GM21619 (cell line): ENCODE measurements around the gene TRIM8.

Source experiments
- ATAC-seq: cut with Tn5 transposase; IDR thresholded peaks from one replicate; pipeline ENCODE4 v1.9.1; 2021; ENCODE audit not compliant: unreplicated experiment

TRIM8 gene

DNA sequence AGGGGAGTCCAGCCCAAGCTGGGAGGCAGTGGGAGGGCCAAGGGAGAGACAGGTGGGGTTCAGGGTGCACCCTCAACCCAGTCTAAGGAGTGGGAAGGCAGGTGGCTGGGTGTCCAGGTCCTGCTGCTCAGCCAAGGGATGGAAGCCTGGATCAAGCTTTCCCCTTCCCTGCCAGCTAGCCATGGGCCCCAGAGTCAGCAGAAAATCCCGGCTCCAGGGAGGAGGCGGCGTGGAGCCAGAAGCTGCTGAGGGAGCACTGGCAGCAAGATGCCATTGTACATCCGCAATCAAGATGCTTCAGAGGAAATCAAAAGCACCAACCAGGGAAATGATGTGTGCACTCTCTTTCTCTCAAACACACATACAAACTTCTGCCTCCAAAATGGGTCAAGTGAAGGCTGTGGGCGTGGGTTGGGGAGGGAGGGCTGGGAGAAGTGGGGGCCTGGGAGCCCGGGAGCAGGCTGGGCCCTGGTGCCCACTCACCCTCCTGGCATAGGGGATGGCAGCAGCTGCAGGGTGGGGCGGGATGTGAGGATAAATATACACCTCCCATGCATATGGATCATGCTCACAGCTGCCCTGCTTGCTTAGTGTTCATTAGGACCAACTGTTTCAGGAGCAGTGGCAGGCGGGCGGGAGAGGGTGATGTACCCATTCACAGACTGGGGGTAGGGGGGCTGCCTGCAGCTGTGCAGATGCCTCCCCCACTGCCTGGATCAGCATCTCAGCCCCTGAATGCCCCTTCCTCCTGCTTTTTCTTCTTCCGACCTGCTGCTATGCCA, 24.2 kb downstream of the TRIM8 start:
- no peak for ATAC-seq

DNA sequence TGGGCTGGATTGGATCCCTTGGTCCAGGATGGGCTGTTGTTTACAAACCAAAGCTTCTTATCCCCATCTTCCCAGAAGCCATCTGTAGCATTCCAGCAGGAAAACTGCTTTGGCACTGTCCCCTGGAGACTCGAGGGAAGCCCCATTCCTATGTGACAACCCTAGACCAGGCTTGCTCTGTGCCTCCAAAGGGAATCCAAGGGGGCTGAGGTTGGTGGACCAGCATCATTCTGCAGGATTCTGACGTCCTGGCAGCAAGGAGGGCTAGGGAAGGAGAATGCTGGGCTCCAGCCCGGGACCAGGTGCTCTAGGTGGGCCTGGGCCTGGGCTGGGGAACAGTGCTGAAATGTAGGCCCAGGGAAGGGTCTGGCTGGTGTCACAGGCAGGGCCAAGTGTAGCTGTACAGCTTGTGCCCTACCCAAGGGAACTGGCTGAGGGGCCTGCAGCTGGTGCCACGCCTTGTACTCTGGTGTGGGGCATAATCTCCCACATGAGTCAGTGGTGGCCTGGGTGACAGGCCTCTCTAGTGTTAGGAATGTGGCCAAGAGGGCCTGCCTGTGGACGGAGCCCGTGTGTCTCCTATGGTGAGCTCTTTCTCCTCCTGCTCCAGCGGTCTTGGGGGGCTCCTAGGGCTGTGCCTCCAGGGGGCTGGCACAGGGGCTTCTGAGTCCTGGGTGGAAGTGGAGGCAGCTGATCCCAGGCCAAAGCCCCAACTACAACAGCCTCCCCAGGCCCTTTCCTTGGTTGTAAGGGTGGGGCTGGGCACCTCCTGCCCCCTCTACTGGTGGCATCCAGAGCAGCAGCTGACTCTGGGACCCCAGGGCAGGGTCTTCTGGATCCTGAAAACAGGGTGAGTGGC, 25.2 kb downstream of the TRIM8 start:
- no peak for ATAC-seq

DNA sequence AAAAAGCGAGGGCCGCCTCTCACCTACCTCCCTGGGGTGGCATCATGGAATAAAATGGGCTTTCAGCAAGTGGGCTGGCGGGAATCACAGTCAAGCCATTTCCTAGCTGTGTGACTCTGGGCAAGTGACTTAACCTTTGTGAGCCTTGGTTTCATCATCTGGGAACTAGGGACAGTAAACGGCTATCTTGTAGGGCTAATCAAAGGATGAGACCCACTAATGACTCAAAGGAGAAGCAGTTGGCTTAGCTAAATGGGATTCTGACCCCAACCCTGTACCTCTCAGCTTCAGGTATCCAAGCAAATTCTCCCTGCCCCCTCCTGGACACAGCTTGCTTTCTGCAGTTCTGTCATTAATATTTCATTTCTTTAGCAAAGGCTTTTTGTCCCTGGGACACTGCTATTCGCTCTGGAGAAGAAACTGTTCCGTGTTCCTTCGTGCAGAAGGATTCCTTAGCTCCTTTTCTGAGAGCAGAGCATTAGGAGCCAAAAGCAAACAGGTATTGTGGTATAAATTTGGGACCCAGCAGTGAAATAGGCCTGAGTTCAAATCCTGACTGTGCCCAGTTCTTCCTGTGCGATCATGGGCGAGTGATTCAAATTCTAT, 25.9 kb downstream of the TRIM8 start:
- ATAC-seq, result no peak

DNA sequence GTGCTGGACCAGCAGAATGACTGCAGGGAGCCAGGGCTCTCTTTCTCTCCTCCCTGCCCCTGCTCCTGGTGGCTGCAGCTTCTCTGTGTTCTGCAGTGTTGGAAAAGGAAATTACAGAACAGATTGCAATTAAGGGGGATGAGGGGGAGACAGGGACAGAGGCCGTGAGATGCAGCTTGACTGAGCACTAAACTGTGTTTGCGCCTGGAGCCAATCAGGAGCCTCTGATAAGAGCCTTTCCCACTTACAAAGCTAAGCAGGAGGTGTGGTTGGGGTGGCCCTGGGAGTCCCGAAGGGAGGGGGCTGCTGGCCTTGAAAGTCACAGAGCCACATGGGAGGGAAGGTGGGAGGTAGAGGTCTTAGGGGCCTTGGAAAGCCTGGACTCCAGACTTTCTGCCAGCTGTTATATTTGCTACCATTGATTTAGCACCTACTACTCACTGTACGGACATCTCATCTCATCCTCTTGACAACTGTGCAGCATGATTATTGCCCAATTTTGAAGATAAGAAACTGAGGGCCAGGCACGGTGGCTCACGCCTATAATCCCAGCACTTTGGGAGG, 26.7 kb downstream of the TRIM8 start:
- no peak for ATAC-seq

DNA sequence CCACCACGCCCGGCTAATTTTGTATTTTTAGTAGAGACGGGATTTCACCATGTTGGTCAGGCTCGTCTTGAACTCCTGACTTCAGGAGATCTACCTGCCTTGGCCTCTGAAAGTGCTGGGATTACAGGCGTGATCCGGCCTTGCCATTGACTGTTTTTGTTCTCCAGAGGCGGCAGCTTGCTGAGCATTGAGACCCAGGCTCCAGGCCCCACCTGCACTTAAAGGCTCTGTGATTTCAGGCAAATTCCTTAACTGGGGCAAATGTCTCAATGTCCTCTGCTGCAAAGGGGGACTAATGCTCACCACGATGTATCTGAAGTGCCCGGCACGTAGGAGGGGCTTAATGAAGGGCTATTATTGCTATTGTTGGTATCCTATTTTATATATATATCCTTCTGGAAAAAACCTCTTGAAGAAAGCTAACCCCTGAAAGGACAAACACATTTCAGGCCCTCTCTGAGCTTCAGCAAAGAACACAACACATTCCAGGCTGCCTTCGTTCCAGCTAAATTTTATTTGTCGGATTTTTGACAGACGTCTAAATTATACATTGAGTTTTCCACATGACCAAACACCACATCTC, 29.0 kb downstream of the TRIM8 start:
- no peak for ATAC-seq

DNA sequence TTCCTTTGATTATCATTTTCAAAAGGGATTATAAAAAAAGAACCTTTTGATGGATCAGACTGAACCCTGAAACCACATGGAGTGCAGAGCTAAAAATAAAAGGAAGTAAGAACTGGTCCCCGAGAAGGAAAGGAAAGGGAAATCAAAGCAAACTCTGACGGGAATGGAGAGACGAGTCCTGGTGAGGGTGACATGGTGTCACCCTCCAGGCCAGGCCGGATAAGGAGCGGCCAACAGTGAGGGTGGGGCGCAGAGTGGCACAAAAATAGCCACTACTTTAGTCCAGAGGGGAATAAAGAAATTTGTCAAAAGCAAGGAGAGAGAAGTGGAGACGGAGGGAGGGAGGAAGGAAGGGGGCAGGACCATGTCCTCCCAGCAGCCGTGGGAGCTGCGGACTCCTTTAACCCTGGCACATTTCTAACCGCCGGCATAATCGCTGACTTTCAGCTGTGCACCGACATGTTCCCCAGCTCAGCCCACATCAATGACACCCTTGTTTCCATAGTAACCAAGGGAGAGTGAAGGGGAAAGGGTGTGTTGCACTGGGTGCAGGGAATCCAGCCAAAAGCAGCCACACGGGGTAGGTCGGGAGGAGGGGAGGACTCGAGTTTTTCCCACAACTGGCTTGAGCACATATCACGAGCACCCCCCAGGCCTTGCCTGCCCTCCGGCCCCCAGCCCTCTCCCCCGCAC, 29.7 kb downstream of the TRIM8 start:
- ATAC-seq, result no peak

DNA sequence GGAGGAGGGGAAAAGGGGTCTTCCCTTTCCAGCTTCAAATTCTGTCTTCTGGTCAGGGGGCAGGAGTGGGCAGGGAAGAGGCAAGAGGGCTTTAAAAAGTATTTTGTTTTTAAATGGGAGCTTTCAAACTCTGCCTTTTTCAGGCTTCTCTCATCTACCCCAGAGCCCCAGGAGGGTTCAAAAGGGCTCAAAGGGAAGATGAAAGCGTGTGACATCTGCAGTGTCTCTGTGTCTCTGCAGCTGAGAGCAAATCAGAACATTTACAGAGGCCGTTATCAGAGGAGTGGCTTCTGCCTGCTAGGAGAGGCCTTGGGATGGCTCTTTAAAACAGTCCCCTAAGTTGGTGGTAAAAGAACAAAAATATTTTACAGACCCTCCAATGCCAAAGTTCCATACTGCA, 30.3 kb downstream of the TRIM8 start:
- ATAC-seq, result no peak

DNA sequence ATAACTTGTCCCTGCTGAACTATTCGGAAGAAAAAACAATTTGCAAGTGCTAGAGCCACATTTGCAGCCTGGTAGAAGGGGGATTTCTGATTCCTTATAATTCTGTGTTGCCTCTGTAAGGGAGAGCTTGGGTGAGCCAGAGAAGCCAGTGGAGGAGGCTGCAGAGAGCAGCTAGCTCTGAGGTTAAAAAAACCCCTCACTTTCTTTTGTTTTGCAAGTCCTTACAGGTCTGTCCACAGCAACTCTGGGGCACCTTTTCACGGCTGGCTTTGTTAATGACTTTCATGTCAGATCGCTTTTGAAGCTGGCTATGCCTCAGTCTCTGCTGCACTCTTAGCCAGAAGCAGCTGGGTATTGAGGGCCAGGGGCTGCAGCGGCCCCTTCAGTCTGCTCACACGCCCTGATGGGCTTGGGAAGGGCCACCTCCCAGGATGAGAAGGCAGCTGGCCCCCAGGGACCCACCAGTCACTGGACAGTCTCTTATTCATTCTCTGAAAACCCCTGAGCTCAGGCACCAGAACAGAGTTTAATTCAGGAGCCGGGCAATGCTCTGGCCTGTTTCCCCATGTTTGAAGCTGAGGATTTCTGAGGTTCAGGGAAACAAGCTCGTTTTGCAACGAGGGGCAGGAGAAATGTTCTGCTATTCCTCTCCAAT, 30.9 kb downstream of the TRIM8 start:
- no peak for ATAC-seq

DNA sequence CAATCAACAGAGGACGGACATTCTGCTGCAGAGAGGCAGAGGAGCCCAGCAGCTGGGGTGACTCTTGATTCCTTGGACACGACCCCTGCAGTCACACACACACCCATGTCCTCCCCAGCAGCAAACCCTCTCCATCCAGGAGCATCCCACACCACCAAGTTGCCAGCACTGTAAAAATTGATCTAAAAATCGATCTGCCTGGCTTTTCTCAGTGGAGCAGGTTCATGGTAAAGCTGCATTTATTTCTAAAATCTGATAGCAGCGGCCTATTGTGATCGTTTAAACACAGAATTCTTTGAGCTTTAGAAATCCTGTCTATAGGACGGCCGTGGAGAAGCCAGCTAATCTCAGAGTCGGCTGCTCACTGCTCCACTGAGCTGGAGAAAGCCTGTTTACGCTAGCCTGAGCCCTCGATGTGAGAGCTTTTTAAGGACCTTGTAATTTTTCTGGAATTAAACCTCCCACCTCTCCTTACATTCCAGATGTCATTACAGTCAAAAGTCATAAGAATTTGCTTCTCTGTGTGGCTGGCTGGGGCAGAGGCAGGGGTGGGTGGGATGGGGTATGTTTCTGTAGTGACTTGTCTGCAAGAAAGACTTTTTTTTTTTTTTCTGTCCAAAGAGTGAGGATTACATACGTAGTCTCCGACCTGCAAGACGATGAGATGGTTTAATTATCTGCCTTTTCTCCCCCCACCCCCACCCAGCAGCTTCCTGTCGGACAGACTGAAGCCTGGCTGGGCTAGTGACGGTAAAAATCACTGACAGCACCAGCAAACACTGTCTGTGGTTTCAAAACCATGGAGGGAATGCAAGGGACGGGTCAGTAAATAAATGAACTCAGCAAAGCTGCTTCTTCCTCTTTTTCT, 31.6 kb downstream of the TRIM8 start:
- ATAC-seq, result no peak

DNA sequence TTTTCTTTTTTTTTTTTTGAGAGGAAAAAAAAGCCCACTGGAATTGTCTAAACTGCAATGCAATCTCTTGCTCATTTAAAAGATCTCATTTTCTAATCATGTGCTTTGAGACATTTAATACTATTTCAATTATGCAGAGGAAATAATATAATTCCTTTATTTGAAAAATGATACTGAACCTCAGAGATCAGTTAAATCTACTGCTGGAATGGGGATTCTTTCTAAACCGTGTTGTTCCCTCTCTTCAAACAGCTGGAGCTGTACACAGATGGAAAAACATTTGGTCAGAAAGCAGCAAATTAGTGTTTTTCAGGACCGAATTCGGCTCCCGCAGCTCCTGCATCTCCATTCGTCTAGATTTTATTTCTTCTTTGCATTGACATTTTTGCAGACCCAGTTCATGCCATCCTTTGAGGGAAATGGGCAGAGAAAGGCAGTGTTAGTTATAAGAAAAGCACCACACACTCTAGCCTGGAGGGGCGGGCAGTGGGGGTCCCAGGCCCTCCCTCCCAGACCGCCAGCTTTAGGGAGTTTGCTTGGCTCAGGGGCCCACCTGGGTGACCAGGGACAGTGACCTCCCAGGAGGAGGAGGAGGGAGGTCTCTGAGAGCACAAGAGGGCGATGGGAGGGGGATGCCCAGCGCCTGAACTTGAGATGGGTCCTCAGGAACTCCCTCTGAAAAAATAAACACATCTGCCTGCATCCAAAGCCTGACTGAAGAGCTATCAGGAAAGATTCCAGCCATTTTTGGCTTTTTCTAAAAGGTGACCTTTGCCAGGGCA, 32.4 kb downstream of the TRIM8 start:
- no peak for ATAC-seq

DNA sequence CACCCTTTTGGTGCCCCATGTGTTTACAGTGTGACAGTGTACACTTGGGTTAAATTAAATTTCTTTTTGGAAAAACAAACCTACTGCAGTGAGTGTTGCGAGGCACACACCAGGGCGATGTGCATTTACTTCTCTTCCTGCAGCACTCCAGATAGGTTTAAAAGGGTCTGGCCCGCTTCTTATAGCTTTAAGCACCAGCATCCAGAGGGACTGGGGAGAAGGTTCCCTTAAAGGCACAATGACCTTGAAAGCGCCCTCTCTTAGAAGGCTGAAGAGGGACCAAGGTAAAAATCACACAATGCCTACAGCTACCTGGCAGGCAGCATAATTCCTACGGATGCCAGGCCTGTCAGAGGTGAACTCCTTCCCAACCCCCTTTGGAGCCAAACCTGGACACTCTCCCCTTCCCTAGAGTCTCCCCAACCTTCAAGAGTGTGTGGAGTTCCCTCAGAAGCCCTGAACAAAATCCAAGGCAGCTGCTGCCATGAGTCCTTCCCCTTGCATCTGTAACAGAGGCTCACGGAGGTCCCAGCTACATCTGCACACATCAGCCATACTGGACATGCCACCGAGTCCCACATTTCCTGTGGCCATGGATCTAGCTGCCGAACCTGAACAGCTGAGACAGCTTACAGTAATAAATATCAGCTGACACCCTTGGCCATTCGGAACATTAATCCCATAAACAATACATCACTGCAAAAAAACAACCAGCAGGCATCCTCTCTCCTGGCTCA, 33.2 kb downstream of the TRIM8 start:
- ATAC-seq, result no peak

DNA sequence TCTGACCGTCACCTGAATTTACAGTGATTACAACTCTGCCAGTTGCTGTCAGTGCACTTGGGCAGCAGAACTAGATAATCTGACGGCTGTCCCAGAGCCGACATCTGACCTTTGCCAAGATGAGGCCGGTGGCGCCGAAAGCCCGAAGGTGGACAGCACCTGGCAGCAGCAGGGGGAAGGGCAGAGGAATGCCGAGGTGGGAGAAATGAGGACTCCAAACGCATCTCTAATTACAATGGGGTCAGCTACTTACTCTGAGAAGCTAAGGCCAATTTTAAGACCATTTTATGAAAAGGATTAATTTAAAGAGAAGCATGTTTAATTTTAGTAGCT, 33.8 kb downstream of the TRIM8 start:
- no peak for ATAC-seq

DNA sequence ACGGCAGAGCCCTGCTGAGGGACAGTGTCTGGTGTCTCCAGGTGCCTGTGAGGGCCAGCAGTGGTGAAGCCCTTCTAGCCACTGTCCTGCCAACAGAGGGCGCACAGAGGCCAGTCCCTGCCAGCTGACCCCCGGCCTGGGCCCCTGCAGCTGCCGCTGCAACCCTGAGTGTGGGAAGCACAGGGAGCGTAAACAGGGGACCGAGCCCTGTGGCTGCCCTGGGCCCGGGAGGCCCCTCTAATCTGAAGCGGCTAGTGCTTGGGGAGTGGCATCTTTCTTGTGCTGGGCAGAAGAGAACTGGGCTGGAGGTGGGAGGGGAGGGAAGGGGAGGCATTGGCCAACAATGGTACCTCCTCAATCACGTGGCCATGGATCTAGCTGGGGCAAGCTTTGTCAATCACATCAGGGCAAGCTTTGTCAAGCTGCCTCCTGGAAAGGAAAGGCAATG, 34.6 kb downstream of the TRIM8 start:
- no peak for ATAC-seq

DNA sequence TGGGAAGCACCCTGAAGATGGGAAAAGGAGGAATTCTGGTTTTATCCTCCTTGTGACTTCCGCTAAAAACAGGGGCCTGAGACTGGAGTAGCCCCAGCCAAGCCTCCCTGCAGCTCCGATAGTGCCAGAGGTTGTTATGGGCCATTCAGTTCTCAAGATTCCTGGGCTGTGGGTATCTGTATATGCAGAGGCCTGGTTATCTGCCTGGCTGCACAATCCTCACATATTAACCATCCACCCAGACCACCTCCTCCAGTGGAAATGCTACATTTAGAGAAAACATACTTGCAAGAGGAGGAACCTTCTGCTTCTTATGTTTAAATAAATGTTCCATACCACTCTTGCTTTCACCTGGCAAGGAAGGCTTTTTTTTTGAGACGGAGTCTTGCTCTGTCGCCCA, 35.3 kb downstream of the TRIM8 start:
- ATAC-seq, result no peak

DNA sequence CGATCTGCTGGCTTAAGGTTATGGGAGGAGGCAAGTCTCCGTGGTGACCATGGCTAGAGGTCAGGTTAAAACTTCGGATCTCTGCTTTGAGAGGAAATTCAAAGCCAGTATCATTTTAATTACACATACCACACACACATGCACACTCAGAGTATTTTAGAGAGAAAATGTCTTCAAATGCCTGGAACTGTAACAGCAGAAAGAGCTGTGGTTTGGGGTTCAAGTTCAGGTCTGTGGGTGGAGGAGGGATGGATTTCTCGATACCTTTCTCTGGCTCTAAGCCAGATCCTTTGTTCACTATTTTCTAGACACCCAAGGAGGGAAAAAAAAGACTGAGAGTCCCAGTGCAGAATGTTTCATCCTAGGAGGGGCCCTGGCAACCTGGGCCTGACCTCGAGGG, 37.4 kb downstream of the TRIM8 start:
- ATAC-seq, result no peak

DNA sequence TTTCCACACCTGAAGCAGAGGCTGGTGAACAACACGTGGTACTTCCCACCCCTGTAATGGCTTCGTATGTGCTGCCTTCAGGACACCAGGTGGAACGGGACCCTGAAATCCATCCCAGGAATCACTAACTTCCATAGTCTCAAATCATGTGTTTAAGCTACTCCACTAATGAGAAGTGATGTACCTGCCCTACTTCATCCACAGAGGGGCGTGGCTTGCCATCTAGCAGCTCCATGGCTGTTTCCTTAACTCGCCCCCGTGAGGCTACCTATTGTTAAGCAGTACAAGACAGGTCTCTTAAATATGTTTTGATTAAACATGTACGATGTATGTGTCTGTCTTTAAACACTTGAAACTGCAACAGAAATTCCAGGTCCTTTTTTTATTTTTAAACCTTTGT, 38.1 kb downstream of the TRIM8 start:
- ATAC-seq, result no peak

DNA sequence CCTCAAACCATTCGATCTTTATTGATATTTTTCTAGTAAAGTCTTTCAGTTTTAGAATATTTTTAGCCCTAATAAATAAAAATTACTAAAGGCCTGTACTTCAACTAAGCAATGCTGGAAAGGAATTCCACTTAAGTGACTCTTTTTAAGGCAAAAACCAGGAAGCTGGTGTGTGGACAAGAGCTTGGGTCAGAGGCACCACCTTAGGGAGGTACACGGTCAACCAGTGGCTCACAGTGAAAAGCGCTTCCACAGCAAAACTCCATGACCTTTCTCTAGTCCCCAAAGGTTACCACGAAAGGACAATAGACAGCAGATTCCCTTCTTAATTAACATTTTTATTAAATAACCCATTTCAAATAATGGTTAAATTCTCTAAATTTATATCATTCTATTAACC, 38.7 kb downstream of the TRIM8 start:
- ATAC-seq, result no peak

DNA sequence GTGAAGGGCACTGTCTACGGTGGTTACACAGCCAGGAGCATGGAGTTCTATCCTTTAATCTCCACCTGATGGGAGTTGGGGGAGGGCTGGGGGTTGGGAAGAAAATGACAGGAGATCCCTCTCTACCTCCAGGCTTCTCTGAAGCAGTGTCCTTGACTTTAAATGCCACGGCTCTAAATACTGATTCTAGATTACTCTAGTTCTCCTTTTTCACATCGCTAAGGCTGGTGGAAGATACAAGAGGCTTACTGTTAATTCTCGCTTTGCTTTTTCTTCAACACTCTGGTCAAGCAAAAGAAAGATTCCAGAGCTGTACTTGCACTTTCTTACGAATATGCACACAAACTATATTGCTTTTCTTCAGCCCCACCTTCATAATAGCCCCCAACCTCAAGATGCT, 39.5 kb downstream of the TRIM8 start:
- ATAC-seq, result no peak
